Measurements from ENCODE around the gene WWOX.

The WWOX gene

GRCh38 chr16:78704416-78704815, 605.0 kb downstream of the WWOX start:
- no peak overlapping the region for H3K27ac ChIP-seq (ENCODE audit: low read length)
- H4K20me1 ChIP-seq (ENCODE audit: insufficient read depth, low read length), result no peaks in the 10 kb centered on the region
- H3K79me2 ChIP-seq (ENCODE audit: insufficient read depth, low read length), result no peaks in the 10 kb centered on the region
- H3K9ac ChIP-seq (ENCODE audit: low read depth, low read length), result no peak overlapping the region
- ATAC-seq (ENCODE audit: insufficient read depth, low read depth) (no peak), DNase-seq (no peak)
- H3K4me1 ChIP-seq (ENCODE audit: insufficient read depth, low read length), result no peaks in the 10 kb centered on the region
- no peak overlapping the region for H3K4me3 ChIP-seq (ENCODE audit: low read depth in 1 of 2, low read length in 2 of 2)
- H3K27me3 ChIP-seq (ENCODE audit: insufficient read depth, low read length, poor library complexity), result no peaks in the 10 kb centered on the region
- H3K4me2 ChIP-seq (ENCODE audit: insufficient read depth, low read length), result no peak overlapping the region
- no peaks in the 10 kb centered on the region for H3K36me3 ChIP-seq (ENCODE audit: insufficient read depth, low read length)
- H2AFZ ChIP-seq (ENCODE audit: low read depth, low read length), result no peak overlapping the region
- no peaks in the 10 kb centered on the region for H3K9me3 ChIP-seq (ENCODE audit: insufficient read depth, low read length, severe bottlenecking)
- TF ChIP-seq EZH2 (IDR thresholded peaks at IDR 0.05; ENCODE audit: borderline replicate concordance, low read depth, low read length, severe bottlenecking), result no peak
- TF ChIP-seq, protein P1, sequence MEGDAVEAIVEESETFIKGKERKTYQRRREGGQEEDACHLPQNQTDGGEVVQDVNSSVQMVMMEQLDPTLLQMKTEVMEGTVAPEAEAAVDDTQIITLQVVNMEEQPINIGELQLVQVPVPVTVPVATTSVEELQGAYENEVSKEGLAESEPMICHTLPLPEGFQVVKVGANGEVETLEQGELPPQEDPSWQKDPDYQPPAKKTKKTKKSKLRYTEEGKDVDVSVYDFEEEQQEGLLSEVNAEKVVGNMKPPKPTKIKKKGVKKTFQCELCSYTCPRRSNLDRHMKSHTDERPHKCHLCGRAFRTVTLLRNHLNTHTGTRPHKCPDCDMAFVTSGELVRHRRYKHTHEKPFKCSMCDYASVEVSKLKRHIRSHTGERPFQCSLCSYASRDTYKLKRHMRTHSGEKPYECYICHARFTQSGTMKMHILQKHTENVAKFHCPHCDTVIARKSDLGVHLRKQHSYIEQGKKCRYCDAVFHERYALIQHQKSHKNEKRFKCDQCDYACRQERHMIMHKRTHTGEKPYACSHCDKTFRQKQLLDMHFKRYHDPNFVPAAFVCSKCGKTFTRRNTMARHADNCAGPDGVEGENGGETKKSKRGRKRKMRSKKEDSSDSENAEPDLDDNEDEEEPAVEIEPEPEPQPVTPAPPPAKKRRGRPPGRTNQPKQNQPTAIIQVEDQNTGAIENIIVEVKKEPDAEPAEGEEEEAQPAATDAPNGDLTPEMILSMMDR (IDR thresholded peaks at IDR 0.05; ENCODE audit: borderline replicate concordance, extremely low read depth, low read length, poor library complexity, severe bottlenecking), result no peak

GRCh38 chr16:78705694-78706093, 606.2 kb downstream of the WWOX start:
- Histone ChIP-seq H3K4me2 (ENCODE audit: insufficient read depth, low read length) (no peak overlapping the region), H4K20me1 (ENCODE audit: insufficient read depth, low read length) (no peaks in the 10 kb centered on the region), H3K9me3 (ENCODE audit: insufficient read depth, low read length, severe bottlenecking) (no peaks in the 10 kb centered on the region), H3K4me1 (ENCODE audit: insufficient read depth, low read length) (no peaks in the 10 kb centered on the region), H3K79me2 (ENCODE audit: insufficient read depth, low read length) (no peaks in the 10 kb centered on the region), H3K4me3 (ENCODE audit: low read depth in 1 of 2, low read length in 2 of 2) (no peak overlapping the region), H3K36me3 (ENCODE audit: insufficient read depth, low read length) (no peaks in the 10 kb centered on the region), H3K9ac (ENCODE audit: low read depth, low read length) (no peak overlapping the region), H3K27ac (ENCODE audit: low read length) (no peak overlapping the region), H2AFZ (ENCODE audit: low read depth, low read length) (no peak overlapping the region), H3K27me3 (ENCODE audit: insufficient read depth, low read length, poor library complexity) (no peaks in the 10 kb centered on the region)
- no peak for TF ChIP-seq EZH2 (IDR thresholded peaks at IDR 0.05; ENCODE audit: borderline replicate concordance, low read depth, low read length, severe bottlenecking)
- TF ChIP-seq, protein P1 (IDR thresholded peaks at IDR 0.05; ENCODE audit: borderline replicate concordance, extremely low read depth, low read length, poor library complexity, severe bottlenecking), result peak; percentile 72
- DNase-seq, result no peak
- no peak for ATAC-seq (ENCODE audit: insufficient read depth, low read depth)

DNA sequence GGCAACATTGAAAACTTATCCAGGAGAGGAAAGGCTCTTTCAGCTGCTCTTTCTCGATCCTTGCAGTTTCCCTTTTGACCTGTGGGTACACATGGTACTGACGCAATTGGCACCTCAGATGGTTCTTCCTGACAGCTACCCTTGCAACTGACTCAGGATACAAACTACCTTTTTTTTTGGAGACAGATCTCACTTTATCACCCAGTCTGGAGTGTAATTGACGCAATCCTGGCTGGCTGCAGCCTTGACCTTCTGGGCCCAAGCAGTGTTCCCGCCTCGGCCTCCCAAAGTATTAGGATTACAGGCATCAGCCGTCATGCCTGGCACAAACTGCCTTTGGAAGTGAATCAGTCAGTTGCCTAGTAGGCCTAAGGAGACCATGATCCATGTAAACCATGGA, 607.2 kb downstream of the WWOX start:
- no peaks in the 10 kb centered on the region for H4K20me1 ChIP-seq (ENCODE audit: insufficient read depth, low read length)
- DNase-seq, result no peak
- no peak overlapping the region for H3K27ac ChIP-seq (ENCODE audit: low read length)
- H3K79me2 ChIP-seq (ENCODE audit: insufficient read depth, low read length), result no peaks in the 10 kb centered on the region
- H2AFZ ChIP-seq (ENCODE audit: low read depth, low read length), result no peak overlapping the region
- H3K27me3 ChIP-seq (ENCODE audit: insufficient read depth, low read length, poor library complexity), result no peaks in the 10 kb centered on the region
- H3K4me1 ChIP-seq (ENCODE audit: insufficient read depth, low read length), result no peaks in the 10 kb centered on the region
- no peaks in the 10 kb centered on the region for H3K36me3 ChIP-seq (ENCODE audit: insufficient read depth, low read length)
- no peak for ATAC-seq (ENCODE audit: insufficient read depth, low read depth)
- H3K9me3 ChIP-seq (ENCODE audit: insufficient read depth, low read length, severe bottlenecking), result no peaks in the 10 kb centered on the region
- no peak overlapping the region for H3K9ac ChIP-seq (ENCODE audit: low read depth, low read length)
- no peak overlapping the region for H3K4me3 ChIP-seq (ENCODE audit: low read depth in 1 of 2, low read length in 2 of 2)
- H3K4me2 ChIP-seq (ENCODE audit: insufficient read depth, low read length), result no peak overlapping the region
- no peak for TF ChIP-seq EZH2 (IDR thresholded peaks at IDR 0.05; ENCODE audit: borderline replicate concordance, low read depth, low read length, severe bottlenecking)
- TF ChIP-seq, protein P1 (IDR thresholded peaks at IDR 0.05; ENCODE audit: borderline replicate concordance, extremely low read depth, low read length, poor library complexity, severe bottlenecking), result no peak
